ENCODE measurements around the gene TROAP.
"Not testable (repeated sequence)": the region's sequence is repeated elsewhere in the genome, so short reads cannot be mapped to it uniquely, and the experiment has no call there.

- not testable (repeated sequence) for TF ChIP-seq ZNF274 (IDR thresholded peaks at IDR 0.05; ENCODE audit: low read length); ZNF274 (tag by site-specific recombination; IDR thresholded peaks at IDR 0.05; ENCODE audit: borderline replicate concordance); ZNF311 (tag by site-specific recombination; IDR thresholded peaks at IDR 0.05; ENCODE audit: borderline replicate concordance); TCF7L2 (IDR thresholded peaks at IDR 0.05; ENCODE audit: borderline replicate concordance, low read depth, low read length); KLF10 (tag by site-specific recombination; IDR thresholded peaks at IDR 0.05); ZBTB6 (tag by site-specific recombination; IDR thresholded peaks at IDR 0.05); YY1 (tag by site-specific recombination; IDR thresholded peaks at IDR 0.05); OVOL3 (tag by site-specific recombination; IDR thresholded peaks at IDR 0.05); ZNF473 (tag by site-specific recombination; IDR thresholded peaks at IDR 0.05)
- TF ChIP-seq, protein P1, sequence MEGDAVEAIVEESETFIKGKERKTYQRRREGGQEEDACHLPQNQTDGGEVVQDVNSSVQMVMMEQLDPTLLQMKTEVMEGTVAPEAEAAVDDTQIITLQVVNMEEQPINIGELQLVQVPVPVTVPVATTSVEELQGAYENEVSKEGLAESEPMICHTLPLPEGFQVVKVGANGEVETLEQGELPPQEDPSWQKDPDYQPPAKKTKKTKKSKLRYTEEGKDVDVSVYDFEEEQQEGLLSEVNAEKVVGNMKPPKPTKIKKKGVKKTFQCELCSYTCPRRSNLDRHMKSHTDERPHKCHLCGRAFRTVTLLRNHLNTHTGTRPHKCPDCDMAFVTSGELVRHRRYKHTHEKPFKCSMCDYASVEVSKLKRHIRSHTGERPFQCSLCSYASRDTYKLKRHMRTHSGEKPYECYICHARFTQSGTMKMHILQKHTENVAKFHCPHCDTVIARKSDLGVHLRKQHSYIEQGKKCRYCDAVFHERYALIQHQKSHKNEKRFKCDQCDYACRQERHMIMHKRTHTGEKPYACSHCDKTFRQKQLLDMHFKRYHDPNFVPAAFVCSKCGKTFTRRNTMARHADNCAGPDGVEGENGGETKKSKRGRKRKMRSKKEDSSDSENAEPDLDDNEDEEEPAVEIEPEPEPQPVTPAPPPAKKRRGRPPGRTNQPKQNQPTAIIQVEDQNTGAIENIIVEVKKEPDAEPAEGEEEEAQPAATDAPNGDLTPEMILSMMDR (tag by site-specific recombination; IDR thresholded peaks at IDR 0.05), result not testable (repeated sequence)
- TF ChIP-seq, protein P2, sequence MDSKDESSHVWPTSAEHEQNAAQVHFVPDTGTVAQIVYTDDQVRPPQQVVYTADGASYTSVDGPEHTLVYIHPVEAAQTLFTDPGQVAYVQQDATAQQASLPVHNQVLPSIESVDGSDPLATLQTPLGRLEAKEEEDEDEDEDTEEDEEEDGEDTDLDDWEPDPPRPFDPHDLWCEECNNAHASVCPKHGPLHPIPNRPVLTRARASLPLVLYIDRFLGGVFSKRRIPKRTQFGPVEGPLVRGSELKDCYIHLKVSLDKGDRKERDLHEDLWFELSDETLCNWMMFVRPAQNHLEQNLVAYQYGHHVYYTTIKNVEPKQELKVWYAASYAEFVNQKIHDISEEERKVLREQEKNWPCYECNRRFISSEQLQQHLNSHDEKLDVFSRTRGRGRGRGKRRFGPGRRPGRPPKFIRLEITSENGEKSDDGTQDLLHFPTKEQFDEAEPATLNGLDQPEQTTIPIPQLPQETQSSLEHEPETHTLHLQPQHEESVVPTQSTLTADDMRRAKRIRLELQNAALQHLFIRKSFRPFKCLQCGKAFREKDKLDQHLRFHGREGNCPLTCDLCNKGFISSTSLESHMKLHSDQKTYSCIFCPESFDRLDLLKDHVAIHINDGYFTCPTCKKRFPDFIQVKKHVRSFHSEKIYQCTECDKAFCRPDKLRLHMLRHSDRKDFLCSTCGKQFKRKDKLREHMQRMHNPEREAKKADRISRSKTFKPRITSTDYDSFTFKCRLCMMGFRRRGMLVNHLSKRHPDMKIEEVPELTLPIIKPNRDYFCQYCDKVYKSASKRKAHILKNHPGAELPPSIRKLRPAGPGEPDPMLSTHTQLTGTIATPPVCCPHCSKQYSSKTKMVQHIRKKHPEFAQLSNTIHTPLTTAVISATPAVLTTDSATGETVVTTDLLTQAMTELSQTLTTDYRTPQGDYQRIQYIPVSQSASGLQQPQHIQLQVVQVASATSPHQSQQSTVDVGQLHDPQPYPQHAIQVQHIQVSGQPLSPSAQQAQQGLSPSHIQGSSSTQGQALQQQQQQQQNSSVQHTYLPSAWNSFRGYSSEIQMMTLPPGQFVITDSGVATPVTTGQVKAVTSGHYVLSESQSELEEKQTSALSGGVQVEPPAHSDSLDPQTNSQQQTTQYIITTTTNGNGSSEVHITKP (tag by site-specific recombination; IDR thresholded peaks at IDR 0.05), result not testable (repeated sequence)
- TF ChIP-seq, protein P3, sequence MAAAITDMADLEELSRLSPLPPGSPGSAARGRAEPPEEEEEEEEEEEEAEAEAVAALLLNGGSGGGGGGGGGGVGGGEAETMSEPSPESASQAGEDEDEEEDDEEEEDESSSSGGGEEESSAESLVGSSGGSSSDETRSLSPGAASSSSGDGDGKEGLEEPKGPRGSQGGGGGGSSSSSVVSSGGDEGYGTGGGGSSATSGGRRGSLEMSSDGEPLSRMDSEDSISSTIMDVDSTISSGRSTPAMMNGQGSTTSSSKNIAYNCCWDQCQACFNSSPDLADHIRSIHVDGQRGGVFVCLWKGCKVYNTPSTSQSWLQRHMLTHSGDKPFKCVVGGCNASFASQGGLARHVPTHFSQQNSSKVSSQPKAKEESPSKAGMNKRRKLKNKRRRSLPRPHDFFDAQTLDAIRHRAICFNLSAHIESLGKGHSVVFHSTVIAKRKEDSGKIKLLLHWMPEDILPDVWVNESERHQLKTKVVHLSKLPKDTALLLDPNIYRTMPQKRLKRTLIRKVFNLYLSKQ (tag by site-specific recombination; IDR thresholded peaks at IDR 0.05; ENCODE audit: borderline replicate concordance), result not testable (repeated sequence)
- TF ChIP-seq, protein P4, sequence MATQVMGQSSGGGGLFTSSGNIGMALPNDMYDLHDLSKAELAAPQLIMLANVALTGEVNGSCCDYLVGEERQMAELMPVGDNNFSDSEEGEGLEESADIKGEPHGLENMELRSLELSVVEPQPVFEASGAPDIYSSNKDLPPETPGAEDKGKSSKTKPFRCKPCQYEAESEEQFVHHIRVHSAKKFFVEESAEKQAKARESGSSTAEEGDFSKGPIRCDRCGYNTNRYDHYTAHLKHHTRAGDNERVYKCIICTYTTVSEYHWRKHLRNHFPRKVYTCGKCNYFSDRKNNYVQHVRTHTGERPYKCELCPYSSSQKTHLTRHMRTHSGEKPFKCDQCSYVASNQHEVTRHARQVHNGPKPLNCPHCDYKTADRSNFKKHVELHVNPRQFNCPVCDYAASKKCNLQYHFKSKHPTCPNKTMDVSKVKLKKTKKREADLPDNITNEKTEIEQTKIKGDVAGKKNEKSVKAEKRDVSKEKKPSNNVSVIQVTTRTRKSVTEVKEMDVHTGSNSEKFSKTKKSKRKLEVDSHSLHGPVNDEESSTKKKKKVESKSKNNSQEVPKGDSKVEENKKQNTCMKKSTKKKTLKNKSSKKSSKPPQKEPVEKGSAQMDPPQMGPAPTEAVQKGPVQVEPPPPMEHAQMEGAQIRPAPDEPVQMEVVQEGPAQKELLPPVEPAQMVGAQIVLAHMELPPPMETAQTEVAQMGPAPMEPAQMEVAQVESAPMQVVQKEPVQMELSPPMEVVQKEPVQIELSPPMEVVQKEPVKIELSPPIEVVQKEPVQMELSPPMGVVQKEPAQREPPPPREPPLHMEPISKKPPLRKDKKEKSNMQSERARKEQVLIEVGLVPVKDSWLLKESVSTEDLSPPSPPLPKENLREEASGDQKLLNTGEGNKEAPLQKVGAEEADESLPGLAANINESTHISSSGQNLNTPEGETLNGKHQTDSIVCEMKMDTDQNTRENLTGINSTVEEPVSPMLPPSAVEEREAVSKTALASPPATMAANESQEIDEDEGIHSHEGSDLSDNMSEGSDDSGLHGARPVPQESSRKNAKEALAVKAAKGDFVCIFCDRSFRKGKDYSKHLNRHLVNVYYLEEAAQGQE (tag by site-specific recombination; IDR thresholded peaks at IDR 0.05), result not testable (repeated sequence)
- TF ChIP-seq, protein P5, sequence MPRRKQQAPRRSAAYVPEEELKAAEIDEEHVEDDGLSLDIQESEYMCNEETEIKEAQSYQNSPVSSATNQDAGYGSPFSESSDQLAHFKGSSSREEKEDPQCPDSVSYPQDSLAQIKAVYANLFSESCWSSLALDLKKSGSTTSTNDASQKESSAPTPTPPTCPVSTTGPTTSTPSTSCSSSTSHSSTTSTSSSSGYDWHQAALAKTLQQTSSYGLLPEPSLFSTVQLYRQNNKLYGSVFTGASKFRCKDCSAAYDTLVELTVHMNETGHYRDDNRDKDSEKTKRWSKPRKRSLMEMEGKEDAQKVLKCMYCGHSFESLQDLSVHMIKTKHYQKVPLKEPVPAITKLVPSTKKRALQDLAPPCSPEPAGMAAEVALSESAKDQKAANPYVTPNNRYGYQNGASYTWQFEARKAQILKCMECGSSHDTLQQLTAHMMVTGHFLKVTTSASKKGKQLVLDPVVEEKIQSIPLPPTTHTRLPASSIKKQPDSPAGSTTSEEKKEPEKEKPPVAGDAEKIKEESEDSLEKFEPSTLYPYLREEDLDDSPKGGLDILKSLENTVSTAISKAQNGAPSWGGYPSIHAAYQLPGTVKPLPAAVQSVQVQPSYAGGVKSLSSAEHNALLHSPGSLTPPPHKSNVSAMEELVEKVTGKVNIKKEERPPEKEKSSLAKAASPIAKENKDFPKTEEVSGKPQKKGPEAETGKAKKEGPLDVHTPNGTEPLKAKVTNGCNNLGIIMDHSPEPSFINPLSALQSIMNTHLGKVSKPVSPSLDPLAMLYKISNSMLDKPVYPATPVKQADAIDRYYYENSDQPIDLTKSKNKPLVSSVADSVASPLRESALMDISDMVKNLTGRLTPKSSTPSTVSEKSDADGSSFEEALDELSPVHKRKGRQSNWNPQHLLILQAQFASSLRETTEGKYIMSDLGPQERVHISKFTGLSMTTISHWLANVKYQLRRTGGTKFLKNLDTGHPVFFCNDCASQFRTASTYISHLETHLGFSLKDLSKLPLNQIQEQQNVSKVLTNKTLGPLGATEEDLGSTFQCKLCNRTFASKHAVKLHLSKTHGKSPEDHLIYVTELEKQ (tag by site-specific recombination; IDR thresholded peaks at IDR 0.05; ENCODE audit: borderline replicate concordance), result not testable (repeated sequence)
- TF ChIP-seq, protein P6, sequence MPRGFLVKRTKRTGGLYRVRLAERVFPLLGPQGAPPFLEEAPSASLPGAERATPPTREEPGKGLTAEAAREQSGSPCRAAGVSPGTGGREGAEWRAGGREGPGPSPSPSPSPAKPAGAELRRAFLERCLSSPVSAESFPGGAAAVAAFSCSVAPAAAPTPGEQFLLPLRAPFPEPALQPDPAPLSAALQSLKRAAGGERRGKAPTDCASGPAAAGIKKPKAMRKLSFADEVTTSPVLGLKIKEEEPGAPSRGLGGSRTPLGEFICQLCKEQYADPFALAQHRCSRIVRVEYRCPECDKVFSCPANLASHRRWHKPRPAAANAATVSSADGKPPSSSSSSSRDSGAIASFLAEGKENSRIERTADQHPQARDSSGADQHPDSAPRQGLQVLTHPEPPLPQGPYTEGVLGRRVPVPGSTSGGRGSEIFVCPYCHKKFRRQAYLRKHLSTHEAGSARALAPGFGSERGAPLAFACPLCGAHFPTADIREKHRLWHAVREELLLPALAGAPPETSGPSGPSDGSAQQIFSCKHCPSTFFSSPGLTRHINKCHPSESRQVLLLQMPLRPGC (tag by site-specific recombination; IDR thresholded peaks at IDR 0.05), result not testable (repeated sequence)
These were observed 10.7 kb downstream of the TROAP start for GRCh38 chr12:49333778-49334177.

Data from HEK293 (cell line).